Measurements from ENCODE around the gene JUNB.

JUNB gene

DNA sequence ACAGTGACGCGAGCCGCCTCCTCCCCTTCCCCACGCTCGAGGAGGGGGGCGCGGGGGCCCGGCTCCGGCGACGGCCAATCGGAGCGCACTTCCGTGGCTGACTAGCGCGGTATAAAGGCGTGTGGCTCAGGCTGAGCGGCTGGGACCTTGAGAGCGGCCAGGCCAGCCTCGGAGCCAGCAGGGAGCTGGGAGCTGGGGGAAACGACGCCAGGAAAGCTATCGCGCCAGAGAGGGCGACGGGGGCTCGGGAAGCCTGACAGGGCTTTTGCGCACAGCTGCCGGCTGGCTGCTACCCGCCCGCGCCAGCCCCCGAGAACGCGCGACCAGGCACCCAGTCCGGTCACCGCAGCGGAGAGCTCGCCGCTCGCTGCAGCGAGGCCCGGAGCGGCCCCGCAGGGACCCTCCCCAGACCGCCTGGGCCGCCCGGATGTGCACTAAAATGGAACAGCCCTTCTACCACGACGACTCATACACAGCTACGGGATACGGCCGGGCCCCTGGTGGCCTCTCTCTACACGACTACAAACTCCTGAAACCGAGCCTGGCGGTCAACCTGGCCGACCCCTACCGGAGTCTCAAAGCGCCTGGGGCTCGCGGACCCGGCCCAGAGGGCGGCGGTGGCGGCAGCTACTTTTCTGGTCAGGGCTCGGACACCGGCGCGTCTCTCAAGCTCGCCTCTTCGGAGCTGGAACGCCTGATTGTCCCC is at the start of gene JUNB:
Gene JUNB, plus strand, starts transcription at position 142 of the 706 bp plus-strand sequence. Its CDS starts 286 bp downstream, at position 428.
- H3K4me1 ChIP-seq (ENCODE audit: control insufficient read depth, insufficient read depth, low read length), result peaks cover 60% of the 10 kb centered on the region
- H3K36me3 ChIP-seq (ENCODE audit: control insufficient read depth, insufficient read depth, low read length), result no peaks in the 10 kb centered on the region

GRCh38 chr19:12745166-12745897 is 46.0 kb upstream of the JUNB start:
- Histone ChIP-seq H3K4me3 (ENCODE audit: low read length) (no peak overlapping the region), H3K36me3 (ENCODE audit: control insufficient read depth, insufficient read depth, low read length) (peaks cover 4% of the 10 kb centered on the region), H3K9me3 (ENCODE audit: control insufficient read depth, low read length) (no peaks in the 10 kb centered on the region), H3K4me1 (ENCODE audit: control insufficient read depth, insufficient read depth, low read length) (no peaks in the 10 kb centered on the region), H3K9ac (ENCODE audit: low read length) (no peak overlapping the region), H3K27me3 (ENCODE audit: control insufficient read depth, insufficient read depth, low read length) (peaks cover 5% of the 10 kb centered on the region)

More for the DNA sequence above, at the start of gene JUNB:
- no peaks in the 10 kb centered on the region for H3K27me3 ChIP-seq (ENCODE audit: control insufficient read depth, insufficient read depth, low read length)
- H3K4me3 ChIP-seq (ENCODE audit: low read length), result peak within 1 kb of the TSS; percentile 88
- H3K9ac ChIP-seq (ENCODE audit: low read length), result peak within 1 kb of the TSS; percentile 98
- H3K9me3 ChIP-seq (ENCODE audit: control insufficient read depth, low read length), result no peaks in the 10 kb centered on the region

- peaks cover 4% of the 10 kb centered on the region for H3K36me3 ChIP-seq (ENCODE audit: control insufficient read depth, insufficient read depth, low read length)
These were observed 42.8 kb upstream of the JUNB start for GRCh38 chr19:12748489-12748888.

DNA sequence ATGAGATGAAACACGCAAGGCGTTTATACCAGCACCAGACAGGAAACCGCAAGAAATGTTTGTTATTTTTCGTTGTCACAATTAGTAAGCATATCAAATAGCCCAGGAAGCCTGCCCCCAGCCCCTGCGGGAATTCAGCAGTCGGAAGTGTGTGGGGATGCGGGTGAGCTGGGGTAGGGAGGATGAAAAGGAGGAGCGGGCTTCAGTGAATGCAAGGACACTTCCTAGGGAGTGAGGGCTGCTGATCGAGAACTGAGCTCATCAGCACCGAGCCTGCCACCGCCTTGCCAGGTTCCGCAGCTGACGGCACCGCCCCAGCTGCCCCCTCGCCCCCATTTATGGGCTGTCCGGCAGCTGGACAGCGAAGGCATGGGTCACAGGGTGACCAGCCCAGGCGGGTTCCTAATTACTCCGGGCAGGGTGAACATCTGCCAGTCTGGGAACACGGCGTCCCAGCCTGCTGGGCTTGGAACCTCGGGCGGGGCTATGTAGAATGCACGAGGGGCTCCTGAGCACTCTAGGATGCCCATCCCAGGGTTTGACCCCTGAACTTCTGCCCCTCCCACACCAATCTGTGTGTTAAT is 41.3 kb upstream of the JUNB start:
- H3K9ac ChIP-seq (ENCODE audit: low read length), result no peak overlapping the region
- H3K27me3 ChIP-seq (ENCODE audit: control insufficient read depth, insufficient read depth, low read length), result peaks cover 23% of the 10 kb centered on the region
- no peaks in the 10 kb centered on the region for H3K9me3 ChIP-seq (ENCODE audit: control insufficient read depth, low read length)
- H3K36me3 ChIP-seq (ENCODE audit: control insufficient read depth, insufficient read depth, low read length), result peaks cover 4% of the 10 kb centered on the region
- H3K4me1 ChIP-seq (ENCODE audit: control insufficient read depth, insufficient read depth, low read length), result no peaks in the 10 kb centered on the region
- H3K4me3 ChIP-seq (ENCODE audit: low read length), result no peak overlapping the region

More at GRCh38 chr19:12748489-12748888, 42.8 kb upstream of the JUNB start:
- Histone ChIP-seq H3K4me1 (ENCODE audit: control insufficient read depth, insufficient read depth, low read length) (no peaks in the 10 kb centered on the region), H3K9ac (ENCODE audit: low read length) (no peak overlapping the region), H3K9me3 (ENCODE audit: control insufficient read depth, low read length) (no peaks in the 10 kb centered on the region), H3K4me3 (ENCODE audit: low read length) (no peak overlapping the region), H3K27me3 (ENCODE audit: control insufficient read depth, insufficient read depth, low read length) (peaks cover 21% of the 10 kb centered on the region)

DNA sequence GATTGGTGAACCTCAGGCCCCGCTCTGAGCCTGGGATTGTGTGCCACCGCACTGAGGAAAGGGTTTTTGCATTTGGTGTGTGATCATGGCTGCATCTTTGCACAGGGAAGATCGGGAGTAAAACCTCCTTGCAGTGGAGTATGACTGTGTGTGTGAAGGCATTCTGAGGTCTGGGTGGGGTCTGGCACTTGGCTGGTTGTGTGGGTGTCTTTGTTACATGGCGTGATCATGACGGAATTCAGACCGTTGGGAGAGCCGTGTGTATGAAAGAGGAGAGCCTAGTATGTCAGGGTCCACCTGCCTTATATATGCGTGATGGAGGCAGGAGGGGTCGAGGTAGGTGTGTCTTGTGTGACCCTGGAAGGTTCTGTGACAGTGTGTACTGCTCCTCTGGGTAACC is 40.4 kb upstream of the JUNB start:
- H3K27me3 ChIP-seq (ENCODE audit: control insufficient read depth, insufficient read depth, low read length), result peaks cover 23% of the 10 kb centered on the region
- no peak overlapping the region for H3K4me3 ChIP-seq (ENCODE audit: low read length)
- H3K9me3 ChIP-seq (ENCODE audit: control insufficient read depth, low read length), result no peaks in the 10 kb centered on the region
- H3K9ac ChIP-seq (ENCODE audit: low read length), result no peak overlapping the region
- no peaks in the 10 kb centered on the region for H3K4me1 ChIP-seq (ENCODE audit: control insufficient read depth, insufficient read depth, low read length)
- H3K36me3 ChIP-seq (ENCODE audit: control insufficient read depth, insufficient read depth, low read length), result peaks cover 4% of the 10 kb centered on the region

GRCh38 chr19:12751635-12752034 is 39.7 kb upstream of the JUNB start, which contains the start of gene BEST2:
Gene BEST2, plus strand, starts transcription at chr19:12751791. Its CDS starts 802 bp downstream, at chr19:12752593.
- Histone ChIP-seq H3K9me3 (ENCODE audit: control insufficient read depth, low read length) (no peaks in the 10 kb centered on the region), H3K27me3 (ENCODE audit: control insufficient read depth, insufficient read depth, low read length) (peaks cover 23% of the 10 kb centered on the region), H3K4me1 (ENCODE audit: control insufficient read depth, insufficient read depth, low read length) (no peaks in the 10 kb centered on the region), H3K9ac (ENCODE audit: low read length) (no peak within 1 kb of the TSS), H3K36me3 (ENCODE audit: control insufficient read depth, insufficient read depth, low read length) (peaks cover 4% of the 10 kb centered on the region), H3K4me3 (ENCODE audit: low read length) (no peak within 1 kb of the TSS)

DNA sequence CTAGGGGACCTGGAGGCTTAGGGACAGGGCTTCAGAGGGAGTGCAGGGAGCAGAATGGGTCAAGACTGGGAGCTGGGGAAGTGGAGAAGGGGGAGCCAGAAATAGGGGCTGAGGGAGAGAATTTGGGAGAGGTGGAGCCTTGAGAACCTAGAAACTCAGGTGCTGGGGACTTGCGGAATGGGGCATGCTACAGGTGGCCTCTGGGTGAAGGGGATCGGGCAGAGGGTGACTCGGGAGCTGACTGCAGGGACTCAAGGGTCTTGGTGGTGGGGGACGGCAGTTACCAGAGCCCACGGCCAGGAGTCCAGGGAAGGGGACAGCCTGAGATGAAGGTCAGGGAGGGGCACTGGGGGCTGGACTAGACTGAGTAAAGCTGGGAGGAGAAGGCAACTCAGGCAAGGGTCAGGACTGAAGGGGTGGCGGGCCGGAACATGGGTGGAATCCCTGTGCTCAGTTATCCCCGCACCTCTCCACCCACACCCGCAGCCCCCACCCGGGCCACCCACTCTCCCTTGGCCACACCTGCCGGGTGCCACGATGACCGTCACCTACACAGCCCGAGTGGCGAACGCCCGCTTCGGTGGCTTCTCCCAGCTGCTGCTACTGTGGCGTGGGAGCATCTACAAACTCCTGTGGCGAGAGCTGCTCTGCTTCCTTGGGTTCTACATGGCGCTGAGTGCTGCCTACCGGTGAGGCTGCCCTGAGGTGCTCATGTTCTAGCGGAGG is 39.1 kb upstream of the JUNB start:
- H3K4me3 ChIP-seq (ENCODE audit: low read length), result no peak overlapping the region
- H3K27me3 ChIP-seq (ENCODE audit: control insufficient read depth, insufficient read depth, low read length), result peaks cover 23% of the 10 kb centered on the region
- no peaks in the 10 kb centered on the region for H3K9me3 ChIP-seq (ENCODE audit: control insufficient read depth, low read length)
- no peak overlapping the region for H3K9ac ChIP-seq (ENCODE audit: low read length)
- no peaks in the 10 kb centered on the region for H3K4me1 ChIP-seq (ENCODE audit: control insufficient read depth, insufficient read depth, low read length)
- H3K36me3 ChIP-seq (ENCODE audit: control insufficient read depth, insufficient read depth, low read length), result peaks cover 2% of the 10 kb centered on the region

DNA sequence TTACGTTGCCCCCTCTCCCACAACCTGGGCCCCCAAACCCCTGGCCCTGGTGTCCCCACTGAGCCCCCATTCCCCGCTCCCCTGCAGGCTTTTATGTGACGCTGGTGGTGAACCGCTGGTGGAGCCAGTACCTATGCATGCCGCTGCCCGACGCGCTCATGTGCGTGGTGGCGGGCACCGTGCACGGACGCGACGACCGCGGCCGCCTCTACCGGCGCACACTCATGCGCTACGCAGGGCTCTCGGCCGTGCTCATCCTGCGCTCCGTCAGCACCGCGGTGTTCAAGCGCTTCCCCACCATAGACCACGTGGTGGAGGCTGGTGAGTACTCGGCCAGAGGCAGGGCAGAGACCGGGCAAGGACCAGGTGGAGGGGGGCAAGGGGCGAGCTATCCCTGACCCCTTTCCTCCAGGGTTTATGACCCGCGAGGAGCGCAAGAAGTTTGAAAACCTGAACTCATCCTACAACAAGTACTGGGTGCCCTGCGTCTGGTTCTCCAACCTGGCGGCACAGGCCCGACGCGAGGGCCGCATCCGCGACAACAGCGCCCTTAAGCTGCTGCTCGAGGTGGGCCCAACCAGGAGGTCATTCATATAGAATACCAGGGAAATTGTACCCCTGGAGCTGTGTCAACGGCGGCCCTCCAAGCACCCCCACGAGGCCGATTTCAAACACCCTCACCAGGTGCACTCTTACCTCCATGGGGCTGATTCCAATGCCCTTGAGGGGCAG is 36.7 kb upstream of the JUNB start:
- peaks cover 10% of the 10 kb centered on the region for H3K4me1 ChIP-seq (ENCODE audit: control insufficient read depth, insufficient read depth, low read length)
- no peak overlapping the region for H3K4me3 ChIP-seq (ENCODE audit: low read length)
- no peaks in the 10 kb centered on the region for H3K36me3 ChIP-seq (ENCODE audit: control insufficient read depth, insufficient read depth, low read length)
- no peaks in the 10 kb centered on the region for H3K9me3 ChIP-seq (ENCODE audit: control insufficient read depth, low read length)
- no peak overlapping the region for H3K9ac ChIP-seq (ENCODE audit: low read length)
- H3K27me3 ChIP-seq (ENCODE audit: control insufficient read depth, insufficient read depth, low read length), result peaks cover 23% of the 10 kb centered on the region

DNA sequence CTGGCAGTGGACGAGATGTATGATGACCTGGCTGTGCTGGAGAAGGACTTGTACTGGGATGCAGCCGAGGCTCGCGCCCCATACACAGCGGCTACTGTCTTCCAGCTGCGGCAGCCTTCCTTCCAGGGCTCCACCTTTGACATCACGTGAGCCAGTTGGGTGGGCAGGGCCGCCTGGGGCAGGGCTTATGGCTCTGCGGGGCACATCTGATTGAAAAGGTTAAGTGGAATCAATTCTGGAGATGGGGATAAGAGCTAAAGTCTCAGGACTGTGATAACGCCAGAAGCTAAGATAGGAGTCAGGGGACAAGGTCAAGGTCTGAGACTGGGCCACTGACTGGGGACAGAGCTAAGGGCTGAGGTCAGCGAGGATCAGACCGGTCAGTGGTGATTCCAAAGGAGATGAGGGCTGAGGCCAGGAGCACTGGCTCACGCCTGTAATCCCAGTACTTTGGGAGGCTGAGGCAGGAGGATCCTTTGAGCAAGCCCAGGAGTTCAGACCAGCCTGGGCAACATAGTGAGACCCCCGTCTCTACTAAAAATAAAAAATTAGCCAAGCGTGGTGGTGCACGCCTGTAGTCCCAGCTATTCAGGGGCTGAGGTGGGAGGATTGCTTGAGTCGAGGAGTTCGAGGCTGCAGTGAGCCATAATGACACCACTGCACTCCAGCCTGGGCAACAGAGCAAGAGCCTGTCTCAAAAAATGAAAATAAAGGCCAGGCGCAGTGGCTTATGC is 35.0 kb upstream of the JUNB start:
- Histone ChIP-seq H3K4me1 (ENCODE audit: control insufficient read depth, insufficient read depth, low read length) (peaks cover 10% of the 10 kb centered on the region), H3K36me3 (ENCODE audit: control insufficient read depth, insufficient read depth, low read length) (no peaks in the 10 kb centered on the region), H3K9ac (ENCODE audit: low read length) (no peak overlapping the region), H3K4me3 (ENCODE audit: low read length) (no peak overlapping the region), H3K27me3 (ENCODE audit: control insufficient read depth, insufficient read depth, low read length) (peaks cover 11% of the 10 kb centered on the region), H3K9me3 (ENCODE audit: control insufficient read depth, low read length) (no peaks in the 10 kb centered on the region)

- no peaks in the 10 kb centered on the region for H3K36me3 ChIP-seq (ENCODE audit: control insufficient read depth, insufficient read depth, low read length)
- H3K27me3 ChIP-seq (ENCODE audit: control insufficient read depth, insufficient read depth, low read length), result peaks cover 6% of the 10 kb centered on the region
- H3K9ac ChIP-seq (ENCODE audit: low read length), result peak overlapping the region; percentile 31
- H3K4me3 ChIP-seq (ENCODE audit: low read length), result no peak overlapping the region
- H3K9me3 ChIP-seq (ENCODE audit: control insufficient read depth, low read length), result no peaks in the 10 kb centered on the region
- peaks cover 10% of the 10 kb centered on the region for H3K4me1 ChIP-seq (ENCODE audit: control insufficient read depth, insufficient read depth, low read length)
These were observed 33.6 kb upstream of the JUNB start for GRCh38 chr19:12757544-12758274.

Data from mucosa of stomach (tissue), 1 donor.